Measurements from ENCODE around the gene PPT2. TPM values are rescaled to one million over a fixed set of nuclear protein-coding genes. Genes with fewer than 3 reads are reported as not detected.

The PPT2 gene
- polyA plus RNA-seq, 2 of the 4 experiments (the other 2 are of a cell fraction) = 9.3 to 11.7 TPM

GRCh38 chr6:32146287-32146686 lies 7.7 kb upstream of the PPT2 start:
- FAIRE-seq (no peak), ATAC-seq (no peak), DNase-seq (ENCODE audit: low read depth in 1 of 2, low spot score in 1 of 2) (no peak)
- Histone ChIP-seq H3K27ac (peak overlapping the region; percentile 55 to 65; a peak in 4 of 6 replicates), H3K4me2 (peak overlapping the region; percentile 16; the same call in 2 of the 3 replicates), H3K4me3 (no peak overlapping the region), H3K9me3 (no peaks in the 10 kb centered on the region), H3K4me1 (peaks cover 8% of the 10 kb centered on the region; the same call in 2 of the 3 replicates)
- POLR2A ChIA-PET = no interaction called here
- TF ChIP-seq POLR2A (IDR thresholded peaks at IDR 0.05; ENCODE audit: low read length) = no peak
- no peak for TF ChIP-seq MAFK (IDR thresholded peaks at IDR 0.05; ENCODE audit: partially characterized antibody)
- no peak for TF ChIP-seq MYC (IDR thresholded peaks at IDR 0.05; ENCODE audit: borderline replicate concordance, low read length)
- no peak for TF ChIP-seq HMGXB4 (CRISPR knock-in tag; IDR thresholded peaks at IDR 0.05; ENCODE audit: borderline replicate concordance)
- TF ChIP-seq BCL3 (IDR thresholded peaks at IDR 0.05) = no peak
- no peak for TF ChIP-seq RCOR1 (IDR thresholded peaks at IDR 0.05; ENCODE audit: low read depth, low read length)
- TF ChIP-seq KDM5A (IDR thresholded peaks at IDR 0.05) = no peak
- TF ChIP-seq FOXS1 (CRISPR knock-in tag; IDR thresholded peaks at IDR 0.05) = no peak
- CTCF ChIA-PET = interaction anchor here (4.2 kb wide), 1 partner anchor 28 kb away, joined by 15 read pairs; no protein-coding TSS in a partner anchor
- WGBS (ENCODE audit: missing lambda C conversion rate) = 96% methylated on average over 1 of the region's 1 CpG

- POLR2A ChIA-PET = no interaction called here
- ATAC-seq = no peak
- H3K4me1 ChIP-seq = peaks cover 8% of the 10 kb centered on the region; the same call in 2 of the 3 replicates
- 57% methylated on average over 4 of the region's 4 CpGs for WGBS (ENCODE audit: missing lambda C conversion rate)
- peak overlapping the region; percentile 16; the same call in 1 of the 3 replicates for H3K4me2 ChIP-seq
- TF ChIP-seq E2F6 (IDR thresholded peaks at IDR 0.05; ENCODE audit: borderline replicate concordance, low read depth) = no peak
- no peak for TF ChIP-seq FOSB (CRISPR knock-in tag; IDR thresholded peaks at IDR 0.05)
- no peak for TF ChIP-seq ZSCAN20 (CRISPR knock-in tag; IDR thresholded peaks at IDR 0.05)
- no peak for TF ChIP-seq RCOR1 (IDR thresholded peaks at IDR 0.05; ENCODE audit: low read depth, low read length)
- TF ChIP-seq HOXB13 (CRISPR knock-in tag; IDR thresholded peaks at IDR 0.05; ENCODE audit: low read depth) = no peak
- TF ChIP-seq JUNB (IDR thresholded peaks at IDR 0.05) = no peak
- TF ChIP-seq RAD21 (conservative IDR thresholded peaks at IDR 0.05 in 1 of 2, IDR thresholded peaks at IDR 0.05 in 1 of 2) = no peak
- TF ChIP-seq TP53 (CRISPR knock-in tag; IDR thresholded peaks at IDR 0.05) = no peak
- no peak for TF ChIP-seq FOXS1 (CRISPR knock-in tag; IDR thresholded peaks at IDR 0.05)
- no peak for TF ChIP-seq POLR2AphosphoS2 (conservative IDR thresholded peaks at IDR 0.05; ENCODE audit: low read length)
- TF ChIP-seq MAFK (IDR thresholded peaks at IDR 0.05; ENCODE audit: partially characterized antibody) = no peak
- no peak for TF ChIP-seq ESRRA (IDR thresholded peaks at IDR 0.05; ENCODE audit: borderline replicate concordance, low read length)
- no peak for TF ChIP-seq ATOH8 (CRISPR knock-in tag; IDR thresholded peaks at IDR 0.05; ENCODE audit: low read depth)
- TF ChIP-seq REST (IDR thresholded peaks at IDR 0.05) = no peak
- no peak for TF ChIP-seq EP300 (IDR thresholded peaks at IDR 0.05)
- no peak for TF ChIP-seq JUN (IDR thresholded peaks at IDR 0.05)
- TF ChIP-seq CBX8 (IDR thresholded peaks at IDR 0.05) = no peak
- H3K4me3 ChIP-seq = no peak overlapping the region
- DNase-seq (ENCODE audit: low read depth in 1 of 2, low spot score in 1 of 2) = no peak
- no peak for FAIRE-seq
- CTCF ChIA-PET = interaction anchor here (4.2 kb wide), 1 partner anchor 29 kb away, joined by 15 read pairs; no protein-coding TSS in a partner anchor
- peak overlapping the region; percentile 55 to 65; a peak in 4 of 6 replicates for H3K27ac ChIP-seq
- H3K9me3 ChIP-seq = no peaks in the 10 kb centered on the region
These were observed 7.3 kb upstream of the PPT2 start for GRCh38 chr6:32146687-32147086.

Data from A549 (cell line).